Gastroesophageal sphincter (tissue), 3 donors: ENCODE results near the gene PUS10.

Experiments used
- EP300 ChIP-seq: sonication (generic); formaldehyde crosslinking; IDR thresholded peaks from one replicate; pipeline ENCODE4 v1.6.1; 2017; ENCODE audit warnings: antibody characterized with exemption, mild to moderate bottlenecking
- POLR2A ChIP-seq, 2 donors: fragments of 450-650 bp; IDR thresholded peaks; one replicate each; pipeline ENCODE4 v1.6.1; 2017; ENCODE audit warnings: antibody characterized with exemption in 2 of 2, mild to moderate bottlenecking in 2 of 2, moderate library complexity in 1 of 2
- TF ChIP-seq, protein P1 (sequence below), 4 experiments: fragments of 200-600 bp in 2 of 4; fragments of 450-650 bp in 2 of 4; sonication (generic) in 1 of 4; IDR thresholded peaks; one replicate each; pipeline ENCODE4 v1.5.1; 2017 to 2019; ENCODE audit warnings: antibody characterized with exemption in 4 of 4, mild to moderate bottlenecking in 2 of 4, moderate library complexity in 2 of 4

- TF ChIP-seq, protein P1, sequence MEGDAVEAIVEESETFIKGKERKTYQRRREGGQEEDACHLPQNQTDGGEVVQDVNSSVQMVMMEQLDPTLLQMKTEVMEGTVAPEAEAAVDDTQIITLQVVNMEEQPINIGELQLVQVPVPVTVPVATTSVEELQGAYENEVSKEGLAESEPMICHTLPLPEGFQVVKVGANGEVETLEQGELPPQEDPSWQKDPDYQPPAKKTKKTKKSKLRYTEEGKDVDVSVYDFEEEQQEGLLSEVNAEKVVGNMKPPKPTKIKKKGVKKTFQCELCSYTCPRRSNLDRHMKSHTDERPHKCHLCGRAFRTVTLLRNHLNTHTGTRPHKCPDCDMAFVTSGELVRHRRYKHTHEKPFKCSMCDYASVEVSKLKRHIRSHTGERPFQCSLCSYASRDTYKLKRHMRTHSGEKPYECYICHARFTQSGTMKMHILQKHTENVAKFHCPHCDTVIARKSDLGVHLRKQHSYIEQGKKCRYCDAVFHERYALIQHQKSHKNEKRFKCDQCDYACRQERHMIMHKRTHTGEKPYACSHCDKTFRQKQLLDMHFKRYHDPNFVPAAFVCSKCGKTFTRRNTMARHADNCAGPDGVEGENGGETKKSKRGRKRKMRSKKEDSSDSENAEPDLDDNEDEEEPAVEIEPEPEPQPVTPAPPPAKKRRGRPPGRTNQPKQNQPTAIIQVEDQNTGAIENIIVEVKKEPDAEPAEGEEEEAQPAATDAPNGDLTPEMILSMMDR (IDR thresholded peaks at IDR 0.05), result no peak
- no peak for TF ChIP-seq EP300
- TF ChIP-seq POLR2A (IDR thresholded peaks at IDR 0.05), result no peak
Observed at GRCh38 chr2:60991644-60992043, 26.4 kb downstream of the PUS10 start.
